Stimulated activated CD4-positive, alpha-beta T cell treated with anti-CD3 and anti-CD28 coated beads, Interleukin-1b, Interleukin-23, amount 100 ng/mL, for 48 hours (primary cell): ENCODE results near the gene HEMK1.

ENCODE experiments used
- DNase-seq: peaks from one replicate; pipeline ENCODE4 v3.0.0-alpha.2; 2020

The HEMK1 gene

GRCh38 chr3:50545781-50546180, 23.5 kb upstream of the HEMK1 start:
- no peak for DNase-seq

- no peak for DNase-seq
Measured at GRCh38 chr3:50549226-50549625, 20.1 kb upstream of the HEMK1 start.

DNA sequence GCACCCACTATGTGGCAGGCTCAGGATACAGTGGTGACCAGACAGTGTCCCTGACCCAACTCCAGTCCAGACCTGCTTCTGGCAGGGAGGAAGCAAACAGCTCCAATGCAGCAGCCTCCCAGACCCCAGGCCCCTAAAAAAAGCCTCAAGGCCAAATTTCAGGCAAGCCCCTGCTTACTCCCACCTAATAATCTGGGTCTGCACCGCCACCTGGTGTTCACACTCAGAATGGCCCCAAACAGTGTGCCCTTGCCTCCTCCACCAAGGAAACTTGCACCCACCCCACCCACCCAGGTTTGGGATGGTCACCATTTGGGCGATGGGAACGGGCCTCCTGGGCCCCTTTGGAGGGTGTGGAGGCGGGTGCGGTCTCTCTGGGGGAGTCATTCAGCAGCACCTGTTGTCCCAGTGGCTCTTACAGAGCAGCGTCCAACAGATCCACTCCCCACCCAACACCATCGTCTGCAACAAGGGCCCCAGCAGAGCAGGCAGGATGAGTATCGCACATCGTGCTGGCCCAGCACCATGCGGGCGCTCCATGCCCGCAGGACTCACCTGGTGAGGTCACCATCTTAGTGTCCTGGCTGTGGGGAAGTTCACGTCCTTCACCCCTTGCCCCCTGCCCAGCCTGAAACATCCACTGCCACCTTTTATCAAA, 19.1 kb upstream of the HEMK1 start:
- peak; percentile 60 for DNase-seq

GRCh38 chr3:50551054-50551659, 18.2 kb upstream of the HEMK1 start:
- no peak for DNase-seq

- no peak for DNase-seq
Measured at GRCh38 chr3:50551681-50552435, 17.5 kb upstream of the HEMK1 start.

- DNase-seq, result no peak
Measured at GRCh38 chr3:50552598-50552997, 16.7 kb upstream of the HEMK1 start.

GRCh38 chr3:50554553-50554952, 14.8 kb upstream of the HEMK1 start:
- DNase-seq, result peak; percentile 31

DNA sequence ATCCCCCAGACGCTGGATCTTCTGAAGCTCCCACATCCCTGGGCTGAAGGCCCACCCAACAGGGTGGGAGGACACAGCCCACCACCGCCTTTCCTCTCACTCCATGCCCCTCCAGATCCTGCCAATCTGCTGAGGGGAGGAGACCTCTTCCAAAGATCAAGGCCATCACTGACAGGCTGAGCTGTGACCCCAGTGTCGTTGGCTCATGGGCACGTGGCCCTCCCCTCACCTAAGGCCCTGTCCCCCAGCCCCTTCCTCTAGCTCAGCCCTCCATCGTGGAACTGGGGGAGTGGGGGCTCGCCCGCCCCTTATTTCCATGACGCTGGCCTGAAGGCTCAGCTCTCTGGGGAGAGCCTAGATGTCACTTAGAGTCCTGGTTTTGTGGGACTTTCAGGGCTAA, 12.2 kb upstream of the HEMK1 start:
- no peak for DNase-seq

- no peak for DNase-seq
Measured at GRCh38 chr3:50557915-50558314, 11.4 kb upstream of the HEMK1 start.

- DNase-seq, result no peak
Measured at GRCh38 chr3:50559702-50560101, 9.6 kb upstream of the HEMK1 start.

GRCh38 chr3:50562861-50563260, 6.5 kb upstream of the HEMK1 start:
- no peak for DNase-seq

DNA sequence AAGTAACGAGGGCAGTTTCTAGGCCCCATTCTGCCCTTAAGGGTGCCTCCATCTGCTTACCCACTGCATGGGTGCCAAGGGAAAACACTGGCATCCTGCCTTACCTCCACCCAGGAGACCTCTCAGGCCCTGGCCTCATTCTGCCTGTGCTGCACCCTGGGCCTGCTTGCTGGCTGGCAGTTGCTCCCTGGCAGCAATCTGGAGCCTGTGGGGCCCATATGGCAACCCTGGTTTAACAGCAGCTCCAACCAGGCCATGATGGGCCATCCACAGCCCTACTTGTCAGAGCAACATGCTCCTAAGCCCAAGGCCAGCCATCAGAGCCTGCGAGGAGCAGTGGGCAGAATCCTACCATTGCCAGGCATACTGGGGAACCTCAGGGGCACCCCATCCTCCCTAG, 5.5 kb upstream of the HEMK1 start:
- DNase-seq, result no peak

DNA sequence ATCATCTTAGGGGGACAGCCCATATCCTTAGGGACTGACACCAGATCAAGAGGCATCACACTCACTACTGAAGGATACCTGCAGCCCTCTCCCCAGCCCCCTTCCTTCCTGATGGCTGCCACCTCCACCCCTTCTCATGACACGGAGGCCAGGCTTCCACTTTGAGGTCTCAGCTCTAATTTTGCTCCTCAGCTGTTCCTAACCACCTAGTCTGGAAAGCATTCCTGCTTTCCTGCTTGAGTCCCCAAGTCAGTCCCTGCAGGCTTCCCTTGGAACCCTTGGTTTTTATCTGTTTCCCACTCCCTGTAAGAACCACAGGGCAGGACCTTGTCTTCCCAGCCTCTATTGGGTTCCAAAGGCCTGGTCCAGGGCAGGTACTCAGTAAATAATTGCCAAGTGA, 5.0 kb upstream of the HEMK1 start:
- DNase-seq, result no peak

GRCh38 chr3:50567011-50567385, 2.3 kb upstream of the HEMK1 start:
- no peak for DNase-seq

- peak; percentile 96 for DNase-seq
Measured at GRCh38 chr3:50567386-50568167, 1.7 kb upstream of the HEMK1 start, which contains the start of gene C3orf18. C3orf18 (minus strand) TSS chr3:50567747; CDS start chr3:50565699, 2,048 bp downstream.

GRCh38 chr3:50570508-50571279, 1.4 kb downstream of the HEMK1 start:
- no peak for DNase-seq

DNA sequence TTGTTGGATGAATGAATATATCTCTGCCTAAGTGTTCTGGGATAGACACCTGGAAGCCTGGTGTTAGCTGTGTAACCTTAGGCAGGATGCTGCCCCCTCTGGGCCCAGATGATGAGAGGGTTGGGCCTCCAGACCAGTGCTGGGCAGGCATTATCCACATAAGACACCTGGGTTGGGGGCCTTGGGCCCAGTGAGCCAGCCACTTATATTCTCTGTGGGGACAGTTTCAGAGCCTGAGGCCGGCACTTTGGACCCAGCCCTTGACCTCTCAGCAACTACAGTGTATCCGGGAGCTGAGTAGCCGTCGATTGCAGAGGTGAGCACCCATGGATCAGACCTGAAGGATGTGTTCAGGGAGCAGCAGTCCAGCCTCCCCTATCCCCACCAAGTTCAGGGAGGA, 2.2 kb downstream of the HEMK1 start:
- no peak for DNase-seq

GRCh38 chr3:50572158-50572557, 2.8 kb downstream of the HEMK1 start:
- peak; percentile 86 for DNase-seq

- DNase-seq, result peak; percentile 54
Measured at GRCh38 chr3:50572801-50573371, 3.6 kb downstream of the HEMK1 start.

- DNase-seq, result peak; percentile 87
Measured at GRCh38 chr3:50573566-50574443, 4.5 kb downstream of the HEMK1 start.

DNA sequence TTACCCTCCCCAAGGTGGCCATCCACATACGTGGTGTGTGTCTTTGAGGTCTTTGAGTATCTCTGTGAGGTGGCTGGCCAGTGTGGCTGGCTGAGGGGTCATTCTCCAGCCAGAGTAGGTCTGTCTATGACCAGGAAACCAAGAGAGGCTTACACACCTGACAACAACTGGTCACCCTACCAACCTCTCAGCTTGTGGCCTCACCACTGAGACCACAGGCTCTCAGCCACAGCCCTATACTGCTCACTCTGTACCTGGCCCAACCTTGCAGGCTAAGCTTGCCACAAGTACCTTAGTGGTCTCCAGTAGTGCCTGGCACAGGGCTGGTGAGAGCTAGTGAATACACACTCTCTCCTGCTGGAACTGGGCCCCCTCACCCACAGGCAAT, 5.1 kb downstream of the HEMK1 start:
- DNase-seq, result peak; percentile 59
